ENCODE measurements around the gene CXCL5.

GRCh38 chr4:73976716-73977115 lies 21.8 kb downstream of the CXCL5 start:
- TF ChIP-seq POLR2AphosphoS5 (IDR thresholded peaks at IDR 0.05; ENCODE audit: borderline replicate concordance, low read depth, low read length) (no peak), EZH2 (IDR thresholded peaks at IDR 0.05) (no peak), FOXP2 (optimal IDR thresholded peaks at IDR 0.05; ENCODE audit: control extremely low read depth, extremely low read length, insufficient read depth) (no peak)
